ENCODE measurements around the gene PTPN18.

PTPN18 gene

GRCh38 chr2:130341562-130342019 is 14.3 kb upstream of the PTPN18 start:
- no peak for DNase-seq

DNA sequence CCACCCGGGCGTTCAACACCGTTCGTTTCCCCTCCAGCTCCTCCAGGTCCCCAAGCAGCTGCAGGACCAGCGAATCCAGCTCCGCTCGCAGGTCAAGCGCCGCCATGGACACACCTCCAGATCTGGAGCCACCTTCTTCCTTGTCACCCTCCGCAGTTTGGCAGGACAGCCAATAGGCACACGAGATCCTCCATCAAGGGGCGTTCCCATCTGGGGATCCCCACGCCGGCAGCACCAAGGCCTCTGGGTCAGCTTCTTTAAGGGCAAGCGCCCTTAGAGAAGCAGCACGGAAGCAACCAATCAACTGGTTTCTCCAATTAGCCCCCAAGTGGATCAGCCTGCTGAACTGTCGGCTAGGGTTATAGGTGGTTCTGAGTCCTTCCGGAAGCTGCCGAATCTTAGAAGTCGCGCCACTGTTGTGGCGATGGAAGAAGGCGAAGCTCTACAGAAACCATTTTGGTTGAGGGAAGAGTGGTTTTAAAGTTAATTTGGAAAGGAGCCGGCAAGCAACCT is 13.8 kb upstream of the PTPN18 start:
- peak; percentile 84 for DNase-seq

DNA sequence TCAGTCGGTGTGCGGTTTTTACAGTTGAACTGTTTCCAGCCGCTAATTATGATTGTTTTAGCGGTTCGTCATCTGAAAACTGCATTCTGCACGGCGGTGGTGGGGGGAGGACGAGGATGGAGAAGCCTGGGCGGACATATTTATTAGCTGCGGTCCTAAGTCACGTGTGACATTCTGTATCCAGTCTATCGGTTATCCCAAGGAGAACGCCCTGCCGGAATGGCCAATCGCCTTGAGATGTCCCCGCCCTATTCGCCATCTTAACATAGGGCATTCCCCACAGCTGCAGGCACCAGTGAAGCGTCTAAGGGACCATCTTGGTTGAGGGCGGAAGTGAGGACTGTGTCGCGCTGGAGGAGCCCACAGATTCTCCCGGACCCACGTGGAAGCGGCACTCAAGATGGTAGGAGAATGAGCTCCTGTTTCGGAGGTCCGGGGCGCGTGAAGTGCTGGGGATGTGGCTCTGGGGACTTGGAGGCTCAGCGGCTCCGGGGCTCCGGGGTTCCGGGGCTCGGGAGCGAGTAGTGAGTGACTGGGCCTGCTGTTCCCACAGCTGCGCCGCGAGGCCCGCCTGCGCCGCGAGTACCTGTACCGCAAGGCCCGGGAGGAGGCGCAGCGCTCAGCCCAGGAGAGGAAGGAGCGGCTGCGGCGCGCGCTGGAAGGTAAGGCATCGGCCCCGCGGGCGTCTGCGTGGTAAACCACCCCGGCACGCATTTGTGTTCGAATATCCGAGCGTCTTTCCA is 13.2 kb upstream of the PTPN18 start, which contains the start of gene IMP4:
Gene IMP4 (plus strand): TSS at position 365 of the 743 bp plus-strand sequence. CDS start 36 bp downstream, at position 401.
- DNase-seq = peak; percentile 98

DNA sequence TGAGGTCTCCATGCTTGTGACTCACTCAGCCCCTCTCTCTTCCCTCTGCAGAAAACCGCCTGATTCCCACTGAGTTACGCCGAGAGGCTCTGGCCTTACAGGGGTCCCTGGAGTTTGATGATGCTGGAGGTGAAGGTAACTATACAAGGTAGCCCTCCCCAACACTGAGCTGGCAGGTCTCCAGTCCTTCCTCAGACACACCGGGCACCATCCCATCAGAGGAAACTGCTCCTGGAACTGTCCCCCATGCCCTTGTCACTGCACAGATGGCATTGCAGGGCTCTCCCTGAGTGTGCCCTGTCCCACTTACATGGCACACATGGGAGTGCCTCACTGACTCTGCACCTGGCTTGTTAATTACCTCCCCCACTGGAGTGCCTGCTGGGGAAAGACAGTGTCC is 11.3 kb upstream of the PTPN18 start:
- DNase-seq = no peak

GRCh38 chr2:130345091-130345490 is 10.8 kb upstream of the PTPN18 start:
- no peak for DNase-seq

GRCh38 chr2:130345611-130346010 is 10.2 kb upstream of the PTPN18 start:
- DNase-seq = no peak

- DNase-seq = no peak
These were observed 9.7 kb upstream of the PTPN18 start for GRCh38 chr2:130346041-130346740.

DNA sequence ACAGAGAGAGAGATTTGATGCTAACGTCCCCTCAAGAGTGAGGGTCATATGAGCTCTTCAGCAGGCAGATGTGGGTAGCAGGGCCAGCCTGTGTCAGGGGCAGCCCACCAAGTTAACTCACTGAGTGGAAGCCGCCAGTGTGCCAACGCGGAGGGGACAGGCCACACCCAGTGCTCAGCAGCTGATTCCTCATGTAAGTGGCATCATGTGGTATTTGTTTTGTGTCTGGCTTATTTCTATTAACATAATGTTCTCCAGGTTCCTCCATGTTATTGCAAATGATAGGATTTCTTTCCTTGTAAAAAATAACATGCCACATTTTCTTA is 9.2 kb upstream of the PTPN18 start:
- DNase-seq = no peak

GRCh38 chr2:130347220-130347925 is 8.5 kb upstream of the PTPN18 start:
- no peak for DNase-seq

- DNase-seq = no peak
These were observed 6.7 kb upstream of the PTPN18 start for GRCh38 chr2:130349174-130349573.

- DNase-seq = no peak
These were observed 4.1 kb upstream of the PTPN18 start for GRCh38 chr2:130351711-130352110.

GRCh38 chr2:130352237-130352636 is 3.6 kb upstream of the PTPN18 start:
- DNase-seq = no peak

DNA sequence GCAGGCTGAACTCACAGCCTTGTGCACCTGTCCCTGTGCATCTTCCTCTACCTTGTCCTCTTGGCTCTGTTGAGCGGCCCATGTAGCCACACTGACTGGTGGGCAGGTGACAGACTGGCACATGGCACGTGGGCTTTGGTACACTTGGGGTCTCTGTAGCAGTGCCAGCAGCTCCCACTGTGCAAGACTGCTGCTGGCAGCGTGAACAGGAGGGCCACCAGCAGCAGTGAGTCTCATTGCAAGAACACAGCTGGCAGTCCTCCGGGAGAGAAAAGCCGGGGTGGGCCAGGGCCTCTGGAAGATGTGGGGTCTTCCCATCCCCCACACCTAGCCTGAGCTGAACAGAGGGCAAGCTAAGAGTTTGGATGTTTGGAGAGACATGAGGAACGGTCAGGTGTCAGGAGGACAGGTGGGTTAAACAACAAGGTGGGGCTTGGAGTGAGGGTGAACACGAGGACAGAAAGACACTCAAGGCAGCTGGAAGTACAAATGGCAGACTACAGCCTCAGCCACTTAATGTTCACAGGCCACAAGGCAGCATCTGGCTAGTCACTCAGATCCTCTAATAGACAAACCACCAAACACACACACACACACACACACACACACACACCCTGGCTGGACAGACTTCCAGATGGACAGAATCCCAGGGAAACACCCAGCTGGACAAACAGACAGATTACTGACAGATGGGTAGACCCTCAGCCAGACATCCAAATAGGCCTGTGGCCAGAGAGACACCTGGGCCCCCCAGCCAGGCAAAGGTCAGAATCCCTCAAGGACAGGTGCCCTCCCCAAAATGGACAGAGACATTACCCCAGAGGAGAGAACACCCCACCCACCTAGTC is 2.3 kb upstream of the PTPN18 start:
- DNase-seq = no peak

- no peak for DNase-seq
These were observed 1.8 kb upstream of the PTPN18 start for GRCh38 chr2:130354139-130354428.

DNA sequence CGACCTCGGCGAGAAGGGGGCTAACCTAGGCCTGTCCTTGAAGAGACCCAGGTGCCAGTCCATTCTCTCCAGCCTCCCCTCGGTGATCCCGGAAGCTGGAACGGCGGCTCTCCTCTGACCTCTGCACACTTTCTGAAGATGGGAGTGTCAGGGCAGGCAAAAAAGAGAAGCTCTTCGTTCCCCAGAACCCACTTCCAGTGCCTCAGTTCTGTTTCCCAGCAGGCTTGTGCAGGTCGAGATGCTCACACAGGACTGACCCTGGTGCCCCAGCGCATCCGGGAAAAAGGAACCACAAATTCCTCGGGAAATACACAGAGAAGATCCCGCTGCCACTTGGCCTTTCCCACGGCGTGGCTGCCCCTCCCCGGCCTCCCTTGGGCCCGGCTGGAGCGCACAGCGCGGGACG is 681 bp upstream of the PTPN18 start:
- no peak for DNase-seq

GRCh38 chr2:130357864-130358263 is 2.0 kb downstream of the PTPN18 start:
- no peak for DNase-seq

DNA sequence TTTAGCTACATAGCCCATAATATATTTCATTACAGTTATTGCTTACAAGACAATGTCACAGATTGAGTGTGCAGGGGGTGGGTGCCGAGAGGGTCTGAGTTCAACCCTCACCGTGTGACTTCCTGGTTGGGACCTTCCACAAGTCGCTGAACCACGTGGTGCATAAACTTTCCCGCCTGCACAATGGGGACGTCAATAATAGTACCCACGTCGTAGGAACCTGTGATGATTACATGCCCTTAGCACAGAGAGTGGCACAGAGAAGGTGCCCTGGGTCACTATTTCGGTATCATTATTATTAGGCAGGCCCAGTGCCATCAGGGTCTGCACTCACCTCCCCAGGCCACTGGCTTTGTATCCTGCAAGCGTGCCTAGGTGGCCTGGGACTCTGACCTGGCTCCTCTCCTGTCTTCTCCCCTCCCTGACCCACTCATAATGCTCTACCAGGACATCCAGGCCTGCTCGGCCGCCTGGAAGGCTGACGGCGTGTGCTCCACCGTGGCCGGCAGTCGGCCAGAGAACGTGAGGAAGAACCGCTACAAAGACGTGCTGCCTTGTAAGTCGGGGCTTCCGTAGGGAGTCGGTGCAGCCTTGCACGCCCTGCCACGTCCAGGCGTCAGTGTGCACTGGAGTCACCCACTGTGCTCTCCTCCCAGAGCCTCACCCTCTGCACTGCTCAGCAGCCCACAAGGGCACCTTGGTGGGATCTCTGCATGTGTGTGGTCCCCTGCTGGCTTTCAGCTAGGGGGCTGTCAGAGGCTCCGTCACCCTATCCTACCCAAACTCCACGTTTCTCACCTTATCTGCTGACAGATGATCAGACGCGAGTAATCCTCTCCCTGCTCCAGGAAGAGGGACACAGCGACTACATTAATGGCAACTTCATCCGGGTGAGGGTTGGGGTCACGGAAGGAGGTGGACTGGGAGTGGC is 2.8 kb downstream of the PTPN18 start:
- no peak for DNase-seq

DNA sequence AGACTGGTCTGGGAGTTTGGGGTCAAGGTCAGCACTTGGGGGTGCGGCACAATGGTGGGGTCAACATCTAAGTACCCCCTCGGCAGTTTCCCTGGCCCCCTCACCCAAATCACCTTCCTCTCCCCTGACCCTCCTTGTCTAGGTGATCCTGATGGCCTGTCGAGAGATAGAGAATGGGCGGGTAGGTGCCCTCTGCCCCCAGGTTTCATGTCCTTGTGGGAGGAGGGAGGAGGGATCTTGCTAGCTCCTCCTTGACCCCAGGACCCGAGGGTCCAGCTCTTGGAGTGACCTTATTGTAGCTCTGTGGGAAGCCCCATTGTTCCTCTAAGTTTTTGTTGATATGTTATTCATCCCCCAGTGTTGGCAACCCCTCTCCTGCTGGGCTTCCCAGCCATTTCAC is 3.6 kb downstream of the PTPN18 start:
- DNase-seq = no peak

DNA sequence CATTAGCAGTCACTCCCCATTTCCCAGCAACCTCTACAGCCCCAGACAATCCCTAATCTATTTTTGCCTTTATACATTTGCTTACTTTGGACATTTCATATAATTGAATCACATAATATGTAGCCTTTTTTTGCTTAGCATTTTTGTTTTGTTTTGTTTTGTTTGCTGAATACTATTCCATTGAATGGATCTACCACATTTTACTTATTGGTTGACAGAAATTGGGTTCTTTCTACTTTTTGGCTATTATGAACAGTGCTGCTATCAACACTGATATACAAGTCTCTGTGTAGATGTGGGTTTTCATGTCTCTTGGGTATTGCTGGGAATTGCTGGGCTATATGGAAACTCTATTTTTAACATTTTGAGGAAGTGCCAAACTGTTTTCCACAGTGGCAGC is 7.6 kb downstream of the PTPN18 start:
- no peak for DNase-seq

GRCh38 chr2:130365075-130365474 is 9.2 kb downstream of the PTPN18 start:
- DNase-seq = no peak

- DNase-seq = no peak
These were observed 10.1 kb downstream of the PTPN18 start for GRCh38 chr2:130365963-130366362.

- no peak for DNase-seq
These were observed 10.9 kb downstream of the PTPN18 start for GRCh38 chr2:130366720-130367119.
